Endodermal cell (in vitro differentiated cells): Measurements from ENCODE around the gene CHIT1. TPM values are rescaled to one million over a fixed set of nuclear protein-coding genes. Genes with fewer than 3 reads are reported as not detected.

Experiments used
- DNase-seq: peaks from one replicate; pipeline ENCODE4 v3.0.0-alpha.2; 2017
- H3K27ac ChIP-seq: 2 replicates; pipeline ENCODE4 v1.5.1; 2013; ENCODE audit warnings: mild to moderate bottlenecking, low read depth, low read length, moderate library complexity
- H3K27me3 ChIP-seq: 2 replicates; pipeline ENCODE4 v1.6.1; 2013; ENCODE audit warnings: mild to moderate bottlenecking, low read length, moderate library complexity; ENCODE audit not compliant: insufficient read depth, control insufficient read depth, poor library complexity, severe bottlenecking
- H3K36me3 ChIP-seq: 2 replicates; pipeline ENCODE4 v1.7.0; 2013; ENCODE audit warnings: mild to moderate bottlenecking, low read length, moderate library complexity; ENCODE audit not compliant: control insufficient read depth, insufficient read depth
- H3K4me1 ChIP-seq: one replicate; pipeline ENCODE4 v1.7.0; 2013; ENCODE audit warnings: low read length; ENCODE audit not compliant: control insufficient read depth, insufficient read depth
- H3K4me3 ChIP-seq: 2 replicates; pipeline ENCODE4 v1.5.1; 2013; ENCODE audit warnings: mild to moderate bottlenecking, low read length, moderate library complexity
- H3K9ac ChIP-seq: 2 replicates; pipeline ENCODE4 v1.6.1; 2013; ENCODE audit warnings: mild to moderate bottlenecking, low read length, moderate library complexity; ENCODE audit not compliant: poor library complexity, severe bottlenecking; ENCODE audit errors: extremely low read depth
- H3K9me3 ChIP-seq: 2 replicates; pipeline ENCODE4 v1.6.1; 2013; ENCODE audit warnings: mild to moderate bottlenecking, low read length, moderate library complexity; ENCODE audit not compliant: control insufficient read depth
- H3K27ac Mint-ChIP-seq: 2 replicates; pipeline ENCODE4 v1.8.0; 2020; ENCODE audit warnings: mixed read lengths
- H3K27me3 Mint-ChIP-seq: 2 replicates; pipeline ENCODE4 v1.8.0; 2021; ENCODE audit warnings: mild to moderate bottlenecking, mixed read lengths; ENCODE audit not compliant: insufficient read depth
- H3K36me3 Mint-ChIP-seq: 2 replicates; pipeline ENCODE4 v1.8.0; 2020; ENCODE audit warnings: low read depth, mixed read lengths
- H3K4me1 Mint-ChIP-seq: 2 replicates; pipeline ENCODE4 v1.8.0; 2020; ENCODE audit warnings: mixed read lengths
- H3K4me3 Mint-ChIP-seq: 2 replicates; pipeline ENCODE4 v1.8.0; 2020; ENCODE audit warnings: mild to moderate bottlenecking, moderate library complexity, mixed read lengths
- H3K9me3 Mint-ChIP-seq: 2 replicates; pipeline ENCODE4 v1.8.0; 2020; ENCODE audit warnings: mild to moderate bottlenecking, mixed read lengths
- WGBS, 2 experiments: methylation state at CpG; one replicate each; pipeline versions ENCODE4 v1.1.5 to v1.1.7; 2013; ENCODE audit warnings: missing lambda C conversion rate in 2 of 2, mixed read lengths in 1 of 2; ENCODE audit not compliant: insufficient coverage in 1 of 2, insufficient read length in 1 of 2; 5-methylcytosine and 5-hydroxymethylcytosine counted together
- total RNA-seq, 2 donors: library from RNA; stranded (reverse); fragmentation: NEBNext Ultra II Directional in 1 of 2; extraction: Animal tissue kit (Norgen Biotek cat#: 25700) in 1 of 2; gene quantifications; 2 replicates in 1 of 2; 3 replicates in 1 of 2; pipeline ENCODE4 v1.2.1, GENCODE V29; 2021
- TF ChIP-seq, protein P1 (sequence below): fragments of 200-600 bp; sonication (generic); conservative IDR thresholded peaks from 2 replicates; pipeline ENCODE4 v1.5.0; 2021; ENCODE audit warnings: antibody characterized with exemption, mild to moderate bottlenecking

Gene CHIT1
- total RNA-seq, 2 donors from 2014 or later = 0.07 TPM; not detected in 1

GRCh38 chr1:203187304-203187685 lies 42.2 kb downstream of the CHIT1 start:
- Histone ChIP-seq H3K36me3 (no peaks in the 10 kb centered on the region), H3K9me3 (no peaks in the 10 kb centered on the region), H3K27me3 (no peaks in the 10 kb centered on the region), H3K4me1 (peaks cover 15% of the 10 kb centered on the region), H3K9ac (no peak overlapping the region), H3K27ac (no peak overlapping the region), H3K4me3 (no peak overlapping the region)
- H3K4me3 Mint-ChIP-seq = no peak overlapping the region
- no peaks in the 10 kb centered on the region for H3K36me3 Mint-ChIP-seq
- WGBS, 2 experiments = 52 to 65% methylated on average over 7 of the region's 7 CpGs
- H3K4me1 Mint-ChIP-seq = peaks cover 22% of the 10 kb centered on the region
- no peaks in the 10 kb centered on the region for H3K27me3 Mint-ChIP-seq
- no peaks in the 10 kb centered on the region for H3K9me3 Mint-ChIP-seq
- peak; percentile 48 for DNase-seq
- H3K27ac Mint-ChIP-seq = no peak overlapping the region
- TF ChIP-seq, protein P1, sequence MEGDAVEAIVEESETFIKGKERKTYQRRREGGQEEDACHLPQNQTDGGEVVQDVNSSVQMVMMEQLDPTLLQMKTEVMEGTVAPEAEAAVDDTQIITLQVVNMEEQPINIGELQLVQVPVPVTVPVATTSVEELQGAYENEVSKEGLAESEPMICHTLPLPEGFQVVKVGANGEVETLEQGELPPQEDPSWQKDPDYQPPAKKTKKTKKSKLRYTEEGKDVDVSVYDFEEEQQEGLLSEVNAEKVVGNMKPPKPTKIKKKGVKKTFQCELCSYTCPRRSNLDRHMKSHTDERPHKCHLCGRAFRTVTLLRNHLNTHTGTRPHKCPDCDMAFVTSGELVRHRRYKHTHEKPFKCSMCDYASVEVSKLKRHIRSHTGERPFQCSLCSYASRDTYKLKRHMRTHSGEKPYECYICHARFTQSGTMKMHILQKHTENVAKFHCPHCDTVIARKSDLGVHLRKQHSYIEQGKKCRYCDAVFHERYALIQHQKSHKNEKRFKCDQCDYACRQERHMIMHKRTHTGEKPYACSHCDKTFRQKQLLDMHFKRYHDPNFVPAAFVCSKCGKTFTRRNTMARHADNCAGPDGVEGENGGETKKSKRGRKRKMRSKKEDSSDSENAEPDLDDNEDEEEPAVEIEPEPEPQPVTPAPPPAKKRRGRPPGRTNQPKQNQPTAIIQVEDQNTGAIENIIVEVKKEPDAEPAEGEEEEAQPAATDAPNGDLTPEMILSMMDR = no peak

DNA sequence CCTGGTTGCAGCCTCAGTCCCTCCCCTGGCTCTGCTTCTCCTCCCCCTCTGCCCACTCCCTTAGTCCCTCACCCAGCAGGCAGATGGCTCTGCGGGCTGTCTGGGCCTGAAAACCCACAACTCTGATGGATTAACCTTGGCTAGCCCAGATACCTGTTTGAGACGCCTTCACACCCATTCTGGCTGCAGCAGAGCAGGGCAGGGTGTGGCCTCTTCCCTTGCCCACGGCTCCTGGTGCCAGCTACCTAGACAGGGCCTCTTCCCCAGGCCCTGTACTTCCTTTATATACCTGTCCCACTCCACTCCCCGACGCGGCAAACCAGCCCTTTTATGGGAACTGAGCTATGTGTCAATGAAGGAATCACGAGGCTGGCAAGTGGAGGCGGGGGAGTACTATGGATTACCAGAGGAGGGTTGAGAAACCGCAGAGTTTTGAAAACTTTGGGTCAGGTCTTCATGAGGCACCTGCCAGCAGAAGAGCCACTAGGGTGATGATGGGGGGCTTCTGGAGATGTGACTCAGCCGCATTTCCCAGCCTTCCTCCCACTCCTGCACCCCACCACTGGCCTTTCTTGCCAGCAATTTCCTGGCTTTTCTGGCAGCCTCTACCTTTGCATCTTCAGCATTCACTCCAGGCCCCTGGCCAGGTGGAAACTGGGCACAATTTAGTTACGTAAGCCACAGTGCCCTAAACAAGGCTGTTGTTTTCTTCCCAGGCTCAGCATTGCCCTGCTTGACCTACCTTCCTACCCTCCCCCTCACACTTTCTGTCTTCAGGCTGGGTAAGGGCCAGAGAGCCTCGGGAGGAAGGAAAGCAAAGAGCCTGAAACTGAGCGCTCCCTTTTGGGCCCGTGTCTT lies 42.8 kb downstream of the CHIT1 start, which contains the start of gene CHI3L1:
Gene CHI3L1 (minus strand): TSS at position 259 of the 858 bp plus-strand sequence. CDS start 81 bp downstream, at position 178.
- Histone ChIP-seq H3K27ac (no peak within 1 kb of the TSS), H3K27me3 (no peaks in the 10 kb centered on the region), H3K4me3 (no peak within 1 kb of the TSS), H3K36me3 (no peaks in the 10 kb centered on the region), H3K4me1 (peaks cover 19% of the 10 kb centered on the region), H3K9me3 (no peaks in the 10 kb centered on the region), H3K9ac (no peak within 1 kb of the TSS)
- DNase-seq = peak; percentile 69
- TF ChIP-seq, protein P1 = no peak
- Mint-ChIP-seq H3K4me3 (no peak within 1 kb of the TSS), H3K27ac (no peak within 1 kb of the TSS), H3K27me3 (no peaks in the 10 kb centered on the region), H3K4me1 (peaks cover 28% of the 10 kb centered on the region), H3K9me3 (no peaks in the 10 kb centered on the region), H3K36me3 (no peaks in the 10 kb centered on the region)
- WGBS, 2 experiments = 45 to 54% methylated on average over 3 to 13 of the region's 14 CpGs

- Histone ChIP-seq H3K27ac (no peak overlapping the region), H3K9ac (no peak overlapping the region), H3K36me3 (no peaks in the 10 kb centered on the region), H3K27me3 (no peaks in the 10 kb centered on the region), H3K4me3 (no peak overlapping the region), H3K4me1 (peaks cover 19% of the 10 kb centered on the region), H3K9me3 (no peaks in the 10 kb centered on the region)
- Mint-ChIP-seq H3K4me3 (no peak overlapping the region), H3K36me3 (no peaks in the 10 kb centered on the region), H3K27ac (no peak overlapping the region), H3K4me1 (peaks cover 31% of the 10 kb centered on the region), H3K27me3 (no peaks in the 10 kb centered on the region), H3K9me3 (no peaks in the 10 kb centered on the region)
- TF ChIP-seq, protein P1 = no peak
- no peak for DNase-seq
- WGBS, 2 experiments = 82 to 84% methylated on average over 2 to 5 of the region's 5 CpGs
These were observed 43.4 kb downstream of the CHIT1 start for GRCh38 chr1:203186091-203186445.
